KMS-11 (cell line): ENCODE results near the gene ZSWIM6.
"Not testable (repeated sequence)": the region's sequence is repeated elsewhere in the genome, so short reads cannot be mapped to it uniquely, and the experiment has no call there.

Experiments
- H2AFZ ChIP-seq: fragments of 200-600 bp; sonication (generic); 2 replicates; pipeline ENCODE4 v1.6.1; 2016; ENCODE audit warnings: antibody characterized with exemption, mixed run types, low read depth
- H3K27ac ChIP-seq: fragments of 200-600 bp; sonication (generic); 2 replicates; pipeline ENCODE4 v1.6.1; 2016; ENCODE audit warnings: mild to moderate bottlenecking, mixed run types
- H3K27me3 ChIP-seq: fragments of 200-600 bp; sonication (generic); 2 replicates; pipeline ENCODE4 v1.6.1; 2017; ENCODE audit warnings: mild to moderate bottlenecking, low read depth, mixed run types, moderate library complexity; ENCODE audit not compliant: insufficient read depth
- H3K36me3 ChIP-seq: fragments of 200-600 bp; sonication (generic); 2 replicates; pipeline ENCODE4 v1.6.1; 2017; ENCODE audit warnings: mild to moderate bottlenecking, mixed run types; ENCODE audit not compliant: insufficient read depth
- H3K4me1 ChIP-seq: fragments of 200-600 bp; sonication (generic); 2 replicates; pipeline ENCODE4 v1.6.1; 2016; ENCODE audit warnings: mild to moderate bottlenecking, low read depth, mixed run types; ENCODE audit not compliant: poor library complexity, severe bottlenecking
- H3K4me2 ChIP-seq: fragments of 200-600 bp; sonication (generic); 2 replicates; pipeline ENCODE4 v1.7.0; 2016; ENCODE audit warnings: mild to moderate bottlenecking, mixed run types
- H3K4me3 ChIP-seq: fragments of 200-600 bp; sonication (generic); IDR thresholded peaks from 2 replicates; pipeline ENCODE4 v1.6.1; 2017; ENCODE audit warnings: low read depth, low read length, mixed read lengths; ENCODE audit not compliant: insufficient read depth
- H3K79me2 ChIP-seq: fragments of 200-600 bp; sonication (generic); 2 replicates; pipeline ENCODE4 v1.6.1; 2016; ENCODE audit warnings: low read depth, mixed run types; ENCODE audit not compliant: insufficient read depth
- H3K9ac ChIP-seq: fragments of 200-600 bp; sonication (generic); 2 replicates; pipeline ENCODE4 v1.6.1; 2016; ENCODE audit warnings: mild to moderate bottlenecking, mixed run types
- H4K20me1 ChIP-seq: fragments of 200-600 bp; sonication (generic); 2 replicates; pipeline ENCODE4 v1.6.1; 2016; ENCODE audit warnings: mild to moderate bottlenecking, mixed run types; ENCODE audit not compliant: insufficient read depth
- CTCF ChIP-seq: fragments of 200-600 bp; sonication (generic); conservative IDR thresholded peaks from 2 replicates; pipeline ENCODE4 v1.6.1; 2017; ENCODE audit warnings: low read depth, mild to moderate bottlenecking, antibody characterized with exemption, low read length, moderate library complexity, mixed read lengths

ZSWIM6 gene

DNA sequence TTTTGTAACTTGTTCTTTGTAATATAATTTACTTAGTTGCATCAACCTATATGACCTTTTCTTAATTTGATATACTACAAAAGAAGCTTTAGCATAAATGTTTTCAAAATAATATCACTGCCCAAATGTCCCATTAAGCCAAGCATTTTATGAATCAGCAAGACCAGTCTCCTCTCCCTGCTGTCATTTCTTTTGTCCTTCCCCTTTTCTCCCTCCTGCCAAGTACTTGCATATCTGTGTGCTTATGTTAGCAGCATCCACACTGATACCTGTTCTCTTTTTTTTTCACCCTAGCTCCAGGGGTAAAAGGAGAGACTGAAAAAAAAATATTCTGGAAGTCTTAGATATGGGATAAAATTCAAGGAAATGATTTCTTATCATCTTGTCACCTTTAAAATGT is 69.7 kb downstream of the ZSWIM6 start:
- no peaks in the 10 kb centered on the region for H3K36me3 ChIP-seq
- no peak overlapping the region for H3K4me3 ChIP-seq
- H3K79me2 ChIP-seq: peaks cover 30% of the 10 kb centered on the region
- peaks cover 53% of the 10 kb centered on the region for H3K4me1 ChIP-seq
- H3K9ac ChIP-seq: no peak overlapping the region
- H4K20me1 ChIP-seq: no peaks in the 10 kb centered on the region
- H2AFZ ChIP-seq: no peak overlapping the region
- TF ChIP-seq CTCF: no peak
- H3K4me2 ChIP-seq: no peak overlapping the region
- no peaks in the 10 kb centered on the region for H3K27me3 ChIP-seq
- H3K27ac ChIP-seq: no peak overlapping the region

DNA sequence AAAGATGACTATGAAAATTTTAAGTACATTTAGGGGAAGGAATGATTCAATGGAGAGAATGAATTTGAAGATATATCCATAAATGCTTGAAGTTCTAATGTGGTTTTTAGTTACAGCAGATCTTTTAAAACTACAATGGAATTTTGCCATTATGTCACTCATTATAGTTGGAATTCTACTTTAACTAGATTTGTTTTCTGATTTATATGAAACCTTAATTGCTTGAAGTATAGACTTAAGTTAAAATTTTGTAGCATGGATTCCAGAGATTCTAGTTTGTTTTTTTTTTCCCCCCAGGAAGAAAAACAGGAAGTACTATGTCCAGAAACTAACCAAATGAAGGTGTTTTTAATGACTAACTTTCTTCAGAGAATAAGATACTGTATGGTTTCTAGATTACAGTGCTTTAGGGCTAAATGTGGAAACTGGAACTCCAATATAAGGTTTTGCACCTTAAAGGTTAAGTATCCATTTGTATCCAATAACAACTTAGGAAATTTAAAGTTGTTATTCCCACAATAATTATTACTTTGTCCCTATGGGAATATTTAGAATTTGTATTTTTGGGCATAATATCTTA is 70.3 kb downstream of the ZSWIM6 start:
- Histone ChIP-seq H3K4me3 (no peak overlapping the region), H3K27me3 (no peaks in the 10 kb centered on the region), H3K9ac (no peak overlapping the region), H4K20me1 (no peaks in the 10 kb centered on the region), H3K36me3 (no peaks in the 10 kb centered on the region), H3K27ac (no peak overlapping the region), H3K4me2 (no peak overlapping the region), H2AFZ (no peak overlapping the region), H3K79me2 (peaks cover 30% of the 10 kb centered on the region), H3K4me1 (peaks cover 51% of the 10 kb centered on the region)
- TF ChIP-seq CTCF: no peak

GRCh38 chr5:61402970-61403900 is 71.2 kb downstream of the ZSWIM6 start:
- Histone ChIP-seq H3K4me1 (peaks cover 51% of the 10 kb centered on the region), H3K4me3 (no peak overlapping the region), H3K27ac (no peak overlapping the region), H3K79me2 (peaks cover 30% of the 10 kb centered on the region), H2AFZ (no peak overlapping the region), H3K27me3 (no peaks in the 10 kb centered on the region), H4K20me1 (no peaks in the 10 kb centered on the region), H3K9ac (no peak overlapping the region), H3K36me3 (no peaks in the 10 kb centered on the region), H3K4me2 (no peak overlapping the region)
- TF ChIP-seq CTCF: no peak

GRCh38 chr5:61405511-61406295 is 73.6 kb downstream of the ZSWIM6 start:
- Histone ChIP-seq H2AFZ (no peak overlapping the region), H3K27ac (no peak overlapping the region), H4K20me1 (no peaks in the 10 kb centered on the region), H3K79me2 (peaks cover 35% of the 10 kb centered on the region), H3K4me3 (no peak overlapping the region), H3K4me2 (no peak overlapping the region), H3K9ac (no peak overlapping the region), H3K27me3 (no peaks in the 10 kb centered on the region), H3K4me1 (peaks cover 62% of the 10 kb centered on the region), H3K36me3 (no peaks in the 10 kb centered on the region)
- TF ChIP-seq CTCF: no peak

GRCh38 chr5:61406497-61406896 is 74.4 kb downstream of the ZSWIM6 start:
- not testable (repeated sequence) for H3K4me2 ChIP-seq, H4K20me1 ChIP-seq, H3K36me3 ChIP-seq, H3K9ac ChIP-seq, H3K27me3 ChIP-seq, H3K27ac ChIP-seq, H2AFZ ChIP-seq, H3K4me3 ChIP-seq
- H3K79me2 ChIP-seq: peaks cover 27% of the 10 kb centered on the region
- peaks cover 62% of the 10 kb centered on the region for H3K4me1 ChIP-seq
